Measurements from ENCODE around the gene PDF. TPM values are rescaled to one million over a fixed set of nuclear protein-coding genes. Genes with fewer than 3 reads are reported as not detected.
"Not testable (repeated sequence)": the region's sequence is repeated elsewhere in the genome, so short reads cannot be mapped to it uniquely, and the experiment has no call there.

The PDF gene
- total RNA-seq, 4 donors from 2014 or later: 12.8 to 25.0 (median 19.1) TPM

DNA sequence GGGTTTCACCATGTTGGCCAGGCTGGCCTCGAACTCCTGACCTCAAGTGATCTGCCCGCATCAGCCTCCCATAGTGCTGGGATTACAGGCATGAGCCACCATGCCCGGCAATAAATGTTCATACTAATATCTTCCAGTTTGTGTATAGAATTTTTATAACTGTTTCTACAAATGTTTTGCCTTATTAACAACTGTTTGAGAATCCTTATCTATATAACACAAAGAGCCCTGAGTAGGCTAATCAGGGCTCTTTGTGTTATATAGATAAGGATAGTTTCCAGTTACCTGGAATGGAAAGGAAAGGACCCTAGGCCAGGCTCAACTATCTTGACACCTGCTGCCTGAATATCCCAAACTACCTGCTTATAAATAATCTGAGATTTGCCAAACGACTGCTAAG is 38.5 kb upstream of the PDF start:
- no peak for DNase-seq (ENCODE audit: low spot score)
- no peak for ATAC-seq (ENCODE audit: low FRiP score)
- TF ChIP-seq, protein P1, sequence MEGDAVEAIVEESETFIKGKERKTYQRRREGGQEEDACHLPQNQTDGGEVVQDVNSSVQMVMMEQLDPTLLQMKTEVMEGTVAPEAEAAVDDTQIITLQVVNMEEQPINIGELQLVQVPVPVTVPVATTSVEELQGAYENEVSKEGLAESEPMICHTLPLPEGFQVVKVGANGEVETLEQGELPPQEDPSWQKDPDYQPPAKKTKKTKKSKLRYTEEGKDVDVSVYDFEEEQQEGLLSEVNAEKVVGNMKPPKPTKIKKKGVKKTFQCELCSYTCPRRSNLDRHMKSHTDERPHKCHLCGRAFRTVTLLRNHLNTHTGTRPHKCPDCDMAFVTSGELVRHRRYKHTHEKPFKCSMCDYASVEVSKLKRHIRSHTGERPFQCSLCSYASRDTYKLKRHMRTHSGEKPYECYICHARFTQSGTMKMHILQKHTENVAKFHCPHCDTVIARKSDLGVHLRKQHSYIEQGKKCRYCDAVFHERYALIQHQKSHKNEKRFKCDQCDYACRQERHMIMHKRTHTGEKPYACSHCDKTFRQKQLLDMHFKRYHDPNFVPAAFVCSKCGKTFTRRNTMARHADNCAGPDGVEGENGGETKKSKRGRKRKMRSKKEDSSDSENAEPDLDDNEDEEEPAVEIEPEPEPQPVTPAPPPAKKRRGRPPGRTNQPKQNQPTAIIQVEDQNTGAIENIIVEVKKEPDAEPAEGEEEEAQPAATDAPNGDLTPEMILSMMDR (IDR thresholded peaks at IDR 0.05): no peak

DNA sequence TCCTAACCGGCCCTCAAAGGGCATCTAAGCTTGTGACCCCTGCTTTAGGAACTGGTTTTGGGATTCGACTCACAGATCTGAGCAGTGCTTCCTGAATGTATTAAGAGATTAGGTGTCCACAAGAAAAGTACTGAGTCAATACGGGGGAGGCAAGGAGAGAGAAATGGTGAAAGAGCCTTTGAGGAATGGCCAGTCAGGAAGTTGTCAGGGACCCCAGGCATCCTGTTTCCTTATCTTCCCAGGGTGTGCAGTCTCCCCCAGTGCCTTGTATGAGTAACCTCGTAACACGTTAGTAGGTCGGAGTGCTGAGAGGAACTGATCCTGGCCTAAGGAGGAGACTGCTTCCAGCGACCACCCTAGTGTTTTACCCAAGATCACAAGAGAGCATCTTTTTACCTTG is 37.6 kb upstream of the PDF start:
- DNase-seq (ENCODE audit: low spot score) (no peak), ATAC-seq (ENCODE audit: low FRiP score) (peak; percentile 53)
- TF ChIP-seq, protein P1 (IDR thresholded peaks at IDR 0.05): no peak

DNA sequence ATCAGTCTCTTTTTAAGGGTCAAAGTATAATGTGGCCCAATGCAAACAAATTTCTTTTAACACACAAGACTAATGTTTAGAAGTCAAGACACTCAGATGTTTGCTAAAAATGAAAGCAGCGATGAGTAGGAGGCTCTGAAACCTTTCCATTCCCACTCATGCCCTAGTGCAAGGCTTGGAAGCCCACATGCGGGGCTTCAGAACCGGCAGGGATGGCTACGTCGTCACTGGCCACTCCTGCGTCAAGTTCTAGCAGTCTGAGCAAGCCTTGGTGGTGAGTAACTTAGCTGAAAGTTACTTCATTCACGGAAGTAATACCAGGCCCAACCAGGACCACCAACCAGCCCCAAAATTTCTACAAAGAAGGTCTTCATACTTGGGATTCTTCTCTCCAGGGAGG is 36.0 kb upstream of the PDF start:
- DNase-seq (ENCODE audit: low spot score) (no peak), ATAC-seq (ENCODE audit: low FRiP score) (no peak)
- TF ChIP-seq, protein P1 (IDR thresholded peaks at IDR 0.05): no peak

DNA sequence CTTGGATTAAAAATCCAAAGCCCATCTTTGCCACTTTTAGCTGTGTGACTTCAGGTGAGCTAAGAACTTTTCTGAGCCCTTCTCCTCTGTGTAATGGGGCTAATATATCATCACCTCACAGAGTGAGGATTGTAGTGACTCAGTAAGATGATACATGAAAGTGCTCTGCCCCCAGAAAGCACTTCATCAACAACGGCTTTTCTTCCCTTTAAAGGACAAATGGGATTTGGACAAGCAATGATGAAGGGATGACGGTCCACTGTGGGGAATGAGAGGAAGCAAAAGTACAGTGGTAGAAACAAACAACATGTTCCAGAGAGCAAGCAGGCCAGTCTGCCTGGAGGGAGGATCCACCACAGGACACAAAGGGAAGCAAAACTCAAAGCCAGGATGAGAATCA is 35.5 kb upstream of the PDF start:
- DNase-seq (ENCODE audit: low spot score): no peak

DNA sequence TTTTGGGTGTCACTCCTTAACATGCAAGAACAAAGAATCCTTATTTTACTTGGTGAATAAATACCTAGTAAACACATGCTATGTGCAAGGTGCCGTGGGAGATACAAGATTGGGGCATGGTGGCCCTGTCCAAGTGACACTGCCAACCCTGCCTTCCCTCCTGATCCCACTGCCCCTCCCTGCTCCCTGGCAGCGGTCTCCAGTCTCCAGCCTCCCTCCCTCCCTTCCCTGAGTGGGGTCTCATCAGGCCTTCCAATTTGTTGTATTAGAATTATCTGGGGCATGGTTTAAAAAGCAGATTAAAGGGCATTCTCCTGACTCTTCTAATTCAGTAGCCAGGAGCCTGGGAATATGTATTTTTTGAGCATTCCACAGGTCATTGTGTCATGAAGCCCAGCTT is 33.7 kb upstream of the PDF start:
- TF ChIP-seq, protein P1 (IDR thresholded peaks at IDR 0.05): no peak
- no peak for DNase-seq (ENCODE audit: low spot score)
- ATAC-seq (ENCODE audit: low FRiP score): no peak

More for the DNA sequence above, 35.5 kb upstream of the PDF start:
- ATAC-seq (ENCODE audit: low FRiP score): no peak
- TF ChIP-seq, protein P1 (IDR thresholded peaks at IDR 0.05): no peak

DNA sequence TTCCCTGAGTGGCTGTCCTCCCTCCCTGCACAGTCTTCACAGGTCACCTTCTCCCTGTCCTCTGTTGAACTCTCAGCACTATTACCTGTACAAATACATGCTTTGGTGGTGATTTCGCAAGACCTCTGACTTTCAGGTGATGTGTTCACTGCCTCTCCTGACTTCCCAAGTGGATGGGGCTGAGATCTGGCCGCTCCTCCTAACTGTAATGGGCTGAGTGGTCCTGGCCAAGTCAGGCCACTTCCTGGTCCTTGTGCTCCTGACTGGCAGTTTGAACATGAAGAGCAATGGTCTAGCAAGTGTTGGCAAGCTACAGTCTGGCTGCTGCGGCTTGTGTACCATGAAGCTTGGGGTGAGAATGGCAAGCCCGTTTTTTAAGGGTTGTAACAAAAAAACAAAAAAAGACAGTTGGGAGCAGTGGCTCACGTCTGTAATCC is 32.9 kb upstream of the PDF start:
- ATAC-seq (ENCODE audit: low FRiP score) (no peak), DNase-seq (ENCODE audit: low spot score) (no peak)
- TF ChIP-seq, protein P1 (IDR thresholded peaks at IDR 0.05): no peak

DNA sequence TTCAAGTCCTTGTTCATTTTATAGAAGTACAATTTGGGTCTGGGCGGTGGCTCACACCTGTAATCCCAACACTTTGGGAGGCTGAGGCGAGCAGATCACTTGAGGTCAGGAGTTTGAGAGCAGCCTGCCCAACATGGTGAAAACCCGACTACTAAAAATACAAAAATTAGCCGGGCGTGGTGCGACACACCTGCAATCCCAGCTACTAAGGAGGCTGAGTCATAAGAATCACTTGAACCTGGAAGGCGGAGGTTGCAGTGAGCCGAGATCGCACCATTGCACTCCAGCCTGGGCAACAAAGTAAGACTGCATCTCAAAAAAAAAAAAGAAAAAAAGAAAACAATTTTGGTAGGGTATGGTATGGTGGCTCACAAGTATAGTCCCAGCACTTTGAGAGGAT is 29.7 kb upstream of the PDF start:
- DNase-seq (ENCODE audit: low spot score); ATAC-seq (ENCODE audit: low FRiP score): not testable (repeated sequence)
